NCI-H460 (cell line): ENCODE results near the gene NRSN1. TPM values are rescaled to one million over a fixed set of nuclear protein-coding genes. Genes with fewer than 3 reads are reported as not detected.

Experiments
- DNase-seq: peaks from one replicate; pipeline ENCODE4 v3.0.0-alpha.2; 2016; ENCODE audit warnings: low read depth; ENCODE audit errors: extremely low read depth
- polyA plus RNA-seq: library from polyadenylated mRNA; depleted of rRNA; stranded (reverse); fragments of >200 nt; gene quantifications from 2 replicates; pipeline ENCODE4 v1.2.3, GENCODE V29; 2014; cell fraction: nucleus; rRNA removed
- total RNA-seq: library from RNA; depleted of rRNA; stranded (reverse); fragments of >200 nt; shearing (Covaris generic); gene quantifications from 2 replicates; pipeline ENCODE4 v1.2.3, GENCODE V29; 2014; rRNA removed

Gene NRSN1
- not detected in 2 replicates for total RNA-seq
- not detected in 2 replicates for polyA plus RNA-seq

DNA sequence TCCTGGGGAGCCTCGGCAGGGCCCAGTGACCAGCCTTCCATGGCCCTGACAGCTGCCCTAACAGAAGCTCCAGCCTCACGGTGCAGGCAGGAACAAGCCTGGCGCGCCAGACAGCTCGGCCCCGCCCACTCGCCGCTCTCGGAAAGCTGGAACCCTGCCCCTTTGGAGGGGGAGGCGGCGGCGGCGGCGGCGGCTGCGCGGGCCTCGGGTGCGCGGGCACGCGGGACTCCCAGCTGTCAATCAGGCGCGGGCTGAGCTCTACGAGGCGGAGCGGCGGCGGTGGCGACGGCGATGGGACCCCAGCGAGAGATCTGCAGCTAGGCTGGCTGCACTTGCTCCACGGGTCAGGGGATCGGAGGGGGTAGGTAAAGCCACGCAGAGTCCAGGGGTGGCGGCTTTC lies at the start of gene NRSN1:
Gene NRSN1 (plus strand): TSS at position 236 of the 400 bp plus-strand sequence. CDS start 8,113 bp downstream, outside the sequence.
- DNase-seq = no peak

DNA sequence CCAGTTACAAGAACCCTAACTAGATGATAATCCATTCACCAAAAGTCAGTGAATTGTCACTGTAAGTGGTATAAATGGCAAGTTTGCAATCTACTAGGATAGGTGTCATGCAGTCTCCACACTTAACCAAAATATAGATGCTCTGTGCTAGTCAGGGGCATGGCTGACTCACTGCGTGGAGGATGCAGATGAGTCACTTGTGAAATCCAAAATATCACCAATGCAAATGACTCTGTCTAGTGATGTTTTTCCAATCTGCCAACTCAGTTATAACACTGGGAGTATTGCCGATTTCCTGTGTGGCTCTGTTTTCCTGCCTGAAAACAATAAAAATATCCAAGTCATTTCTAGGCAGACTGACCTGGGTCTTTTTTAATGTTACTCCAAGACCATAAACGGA lies 47.8 kb upstream of the NRSN1 start:
- DNase-seq = no peak

- DNase-seq = no peak
These were observed 46.9 kb upstream of the NRSN1 start for GRCh38 chr6:24079076-24079475.

DNA sequence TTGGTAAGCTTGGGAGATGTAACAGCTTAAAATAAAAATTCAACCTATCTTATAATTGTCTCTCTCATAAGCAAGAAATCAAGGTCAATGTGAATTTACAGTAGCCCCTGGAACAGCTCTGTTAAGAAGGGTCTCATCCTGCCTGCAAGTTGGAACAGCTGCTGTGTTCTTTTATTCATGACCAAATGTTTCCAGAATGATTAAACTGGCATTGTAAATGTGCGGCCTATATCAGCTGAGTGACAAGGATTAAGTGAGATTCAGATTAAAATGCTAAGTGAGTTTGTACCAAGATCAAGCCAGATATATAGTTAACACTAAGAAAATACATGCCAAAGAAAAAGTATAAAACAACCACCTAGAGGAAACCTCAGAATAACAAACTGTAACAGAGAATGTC lies 45.3 kb upstream of the NRSN1 start:
- no peak for DNase-seq

DNA sequence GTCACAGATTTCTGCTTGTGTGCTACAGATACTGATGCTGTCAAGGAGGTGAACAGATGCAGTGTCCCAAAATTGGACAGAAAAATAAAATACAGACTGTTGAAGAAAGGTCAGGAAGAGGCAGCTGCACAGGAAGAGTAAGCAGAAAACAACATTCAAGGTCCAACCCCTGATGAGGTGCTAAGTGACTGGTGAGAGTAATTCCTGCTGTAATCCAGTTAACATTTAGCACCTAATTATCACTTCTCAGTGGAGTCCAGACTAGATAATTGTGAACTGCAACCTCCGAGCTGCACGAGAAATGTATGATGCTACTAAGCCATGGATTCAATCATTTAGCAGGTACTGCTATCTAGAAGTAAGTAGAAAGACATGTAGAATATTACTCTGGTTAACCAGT lies 36.3 kb upstream of the NRSN1 start:
- DNase-seq = no peak

DNA sequence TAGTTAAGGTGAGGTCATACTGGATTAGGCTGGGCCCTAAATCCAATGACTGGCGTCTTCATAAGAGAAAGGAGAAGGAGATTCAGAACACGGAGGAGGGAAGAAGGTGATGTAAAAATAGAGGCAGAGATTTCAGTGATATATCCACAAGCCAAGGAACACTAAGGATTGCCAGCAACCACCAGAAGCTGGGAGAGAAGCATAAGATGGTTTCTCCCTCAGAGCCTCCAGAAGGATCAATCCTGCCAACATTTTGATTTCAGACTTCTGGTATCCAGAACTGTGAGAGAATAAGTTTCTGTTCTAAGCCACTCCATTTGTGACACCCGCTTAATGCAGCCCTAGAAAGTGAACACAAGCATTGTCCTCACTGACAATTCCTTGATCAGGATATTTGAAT lies 33.6 kb upstream of the NRSN1 start:
- DNase-seq = no peak

DNA sequence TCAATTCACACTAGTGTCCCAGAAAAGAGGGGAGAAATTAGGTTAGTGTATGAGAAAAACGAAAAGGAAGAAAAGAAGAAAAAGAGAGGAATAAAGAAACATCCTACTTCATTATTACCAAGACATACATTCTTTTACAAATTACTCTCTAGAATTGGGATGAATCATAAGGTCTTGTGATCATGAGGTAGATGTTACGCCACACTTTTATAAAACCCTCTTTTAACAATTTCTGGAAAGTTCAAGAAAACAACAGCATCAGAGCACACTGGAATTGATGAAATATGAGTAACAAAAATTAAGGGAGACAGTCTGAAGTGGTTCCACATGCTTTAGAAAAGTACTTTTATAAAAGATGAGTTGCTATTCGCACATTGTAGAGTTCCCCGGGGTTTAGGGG lies 32.6 kb upstream of the NRSN1 start:
- DNase-seq = no peak

DNA sequence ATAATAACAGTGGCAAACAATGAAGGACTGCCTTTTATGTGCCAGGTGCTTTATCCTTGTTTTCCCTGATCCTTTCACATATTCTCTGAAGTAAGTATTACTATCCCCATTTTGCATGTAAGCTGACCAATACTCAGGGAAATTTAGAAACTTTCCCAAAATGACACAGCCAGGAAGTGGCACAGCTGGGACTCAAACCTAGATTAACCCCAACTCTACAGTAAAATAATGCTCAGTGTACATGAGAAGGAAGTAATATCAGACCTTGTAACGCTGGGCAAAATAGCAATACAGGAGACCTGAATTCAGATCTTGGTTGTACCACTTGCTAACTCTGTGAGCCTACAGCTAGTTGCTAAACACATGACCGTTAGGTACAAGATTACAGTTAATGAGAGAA lies 26.8 kb upstream of the NRSN1 start:
- DNase-seq = no peak

DNA sequence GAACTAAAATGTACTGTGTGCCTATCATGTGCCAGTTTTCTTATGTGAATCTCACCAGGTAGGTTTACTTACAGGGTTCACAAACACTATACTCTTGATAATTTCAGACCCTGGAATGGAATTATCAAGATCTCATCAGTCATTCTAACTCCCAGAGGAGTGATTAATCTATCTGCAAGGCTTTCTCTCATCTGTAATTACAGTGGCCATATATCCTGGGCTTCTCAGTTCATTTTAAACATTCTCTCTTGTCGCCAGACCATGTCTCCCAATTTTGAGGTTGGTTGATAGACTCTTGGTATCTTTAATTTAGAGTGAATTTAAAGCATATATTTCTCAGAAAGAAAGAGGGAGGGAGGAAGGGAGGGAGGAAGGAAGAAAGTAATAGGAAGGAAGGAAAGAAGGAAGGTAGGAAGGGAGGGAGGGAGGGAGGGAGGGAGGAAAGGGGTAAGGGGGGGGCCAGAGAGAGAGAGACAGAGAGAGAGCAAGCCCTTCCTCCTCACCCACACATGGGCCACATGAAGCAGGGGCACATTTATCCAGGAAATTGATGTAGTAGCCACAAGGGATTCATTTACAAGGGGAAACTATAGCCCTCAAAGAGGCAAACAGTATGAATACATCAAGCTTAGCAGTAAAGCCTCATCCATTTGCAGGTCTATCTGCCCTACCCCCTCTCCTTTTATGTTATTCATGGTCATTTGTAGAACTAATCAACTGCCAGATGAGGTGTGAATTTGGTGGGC lies 25.8 kb upstream of the NRSN1 start:
- DNase-seq = no peak

DNA sequence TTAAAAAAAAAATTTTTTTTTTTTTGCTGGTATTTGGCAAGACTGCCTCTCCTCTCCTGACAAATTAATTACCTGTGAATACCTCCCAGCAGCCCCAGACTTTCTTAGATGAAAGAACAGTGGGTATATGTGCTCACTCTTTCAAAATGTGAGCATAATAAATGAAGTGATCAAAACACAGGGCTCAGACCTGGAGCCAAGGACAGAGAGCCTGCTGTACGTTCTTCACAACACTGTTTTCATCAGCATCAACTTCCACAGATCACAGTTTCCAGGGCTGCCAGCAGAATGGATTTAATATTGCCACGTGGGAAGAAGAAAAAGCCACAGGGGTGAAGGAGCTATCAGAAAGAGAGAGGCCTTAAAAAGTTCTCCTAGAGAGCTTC lies 25.3 kb upstream of the NRSN1 start:
- no peak for DNase-seq

- no peak for DNase-seq
These were observed 20.8 kb upstream of the NRSN1 start for GRCh38 chr6:24105191-24105590.

DNA sequence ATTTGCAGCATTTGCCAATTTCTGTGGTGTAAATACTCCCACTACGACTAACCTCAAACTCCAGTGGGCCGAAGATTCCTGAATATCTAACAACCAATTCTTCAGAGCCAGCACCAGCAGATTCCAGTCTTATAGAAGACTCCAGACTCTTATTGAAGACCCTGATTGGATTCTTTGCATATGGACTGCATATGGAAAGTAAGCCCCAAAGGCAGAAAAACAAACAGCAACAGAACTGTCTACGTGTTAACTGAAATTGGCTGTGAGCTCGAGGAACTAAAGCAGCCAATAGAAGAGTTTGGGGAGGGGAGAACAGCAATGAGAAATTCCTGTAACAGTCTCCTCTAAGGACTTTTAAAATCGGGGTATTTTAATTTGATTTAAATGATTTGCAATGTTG lies 19.7 kb upstream of the NRSN1 start:
- no peak for DNase-seq

DNA sequence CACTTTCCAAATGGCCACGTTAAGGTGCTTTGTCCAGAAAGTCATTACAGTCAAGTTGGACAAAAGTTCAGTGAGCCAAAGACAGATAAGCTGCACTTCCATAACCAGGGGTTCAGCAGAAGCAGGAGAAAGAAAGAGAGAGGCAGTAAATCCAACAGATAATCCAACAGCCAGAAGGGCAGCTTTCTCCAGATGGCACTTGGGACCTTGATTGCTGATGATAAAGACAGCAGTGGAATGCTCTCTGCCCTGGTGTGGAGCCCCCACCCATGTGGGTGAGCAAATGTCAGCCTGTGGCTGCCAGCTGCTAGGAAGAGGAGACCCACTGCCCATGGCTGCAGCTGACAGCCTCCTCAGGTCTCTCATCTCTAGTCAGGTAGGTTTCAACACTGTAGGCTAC lies 18.7 kb upstream of the NRSN1 start:
- no peak for DNase-seq

- no peak for DNase-seq
These were observed 18.0 kb upstream of the NRSN1 start for GRCh38 chr6:24108056-24108455.

- DNase-seq = no peak
These were observed 15.6 kb upstream of the NRSN1 start for GRCh38 chr6:24110417-24110816.

GRCh38 chr6:24113891-24114290 lies 12.1 kb upstream of the NRSN1 start:
- DNase-seq = no peak

GRCh38 chr6:24117021-24117420 lies 9.0 kb upstream of the NRSN1 start:
- no peak for DNase-seq

GRCh38 chr6:24122139-24122538 lies 3.9 kb upstream of the NRSN1 start:
- no peak for DNase-seq

- DNase-seq = peak; percentile 57
These were observed 674 bp downstream of the NRSN1 start for GRCh38 chr6:24126586-24127192.

DNA sequence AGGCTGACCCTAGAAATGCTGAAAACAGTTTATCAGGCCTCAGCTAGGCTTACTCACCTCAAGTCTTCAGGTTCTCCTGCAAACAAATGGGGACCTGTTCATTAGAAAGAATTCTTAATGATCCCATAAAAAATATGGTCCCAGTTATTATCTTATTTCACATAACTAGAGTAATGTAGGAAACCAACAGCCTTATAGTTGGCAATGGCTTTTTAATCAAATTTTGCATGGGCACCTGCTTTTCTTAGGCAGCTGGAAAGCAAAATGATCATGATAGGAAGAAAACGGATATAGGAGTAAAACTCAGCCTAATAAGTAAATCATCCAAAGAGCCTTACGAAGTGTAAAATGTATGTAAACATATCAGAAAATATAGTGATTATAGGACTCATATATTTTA lies 1.3 kb downstream of the NRSN1 start:
- no peak for DNase-seq

DNA sequence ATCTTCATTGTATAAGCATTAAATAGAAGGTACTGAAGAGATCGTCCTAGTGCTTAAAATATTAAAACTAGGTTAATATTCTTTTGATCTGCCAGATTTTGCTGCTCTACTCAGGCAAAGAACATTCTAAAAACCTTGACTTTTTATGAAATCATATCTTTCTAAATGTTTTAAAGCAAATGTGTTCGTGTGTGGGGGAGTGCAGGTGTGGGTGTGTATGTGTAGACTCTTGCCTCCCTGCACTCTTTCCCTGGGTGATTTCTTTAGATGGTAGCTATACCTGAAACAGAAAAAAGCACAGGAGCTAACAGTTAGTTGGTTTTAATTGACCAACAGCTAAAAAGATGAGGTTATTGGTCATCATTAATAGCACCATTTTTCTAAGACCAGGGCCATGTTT lies 5.7 kb downstream of the NRSN1 start:
- no peak for DNase-seq

DNA sequence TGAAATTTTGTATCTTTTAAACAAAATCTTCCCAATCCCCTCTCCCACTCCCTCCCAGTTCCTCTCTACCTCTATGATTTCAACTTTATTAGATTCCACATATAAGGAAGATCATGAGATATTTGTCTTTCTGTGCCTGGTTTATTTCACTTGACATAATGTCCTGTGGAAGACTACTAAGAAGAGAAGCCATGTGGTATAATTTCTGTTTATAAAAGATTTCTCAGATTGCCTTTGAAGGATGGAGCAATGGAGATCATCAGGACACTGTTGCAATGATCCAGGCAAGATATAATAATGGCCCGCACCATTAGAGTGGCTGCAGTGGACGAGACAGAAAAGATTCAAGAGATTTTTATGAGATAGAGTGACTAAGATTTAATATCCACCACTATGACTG lies 13.1 kb downstream of the NRSN1 start:
- no peak for DNase-seq

- DNase-seq = no peak
These were observed 13.6 kb downstream of the NRSN1 start for GRCh38 chr6:24139639-24140038.
